ENCODE results near the gene NAGK.
"Not testable (repeated sequence)": the region's sequence is repeated elsewhere in the genome, so short reads cannot be mapped to it uniquely, and the experiment has no call there.

Gene NAGK

DNA sequence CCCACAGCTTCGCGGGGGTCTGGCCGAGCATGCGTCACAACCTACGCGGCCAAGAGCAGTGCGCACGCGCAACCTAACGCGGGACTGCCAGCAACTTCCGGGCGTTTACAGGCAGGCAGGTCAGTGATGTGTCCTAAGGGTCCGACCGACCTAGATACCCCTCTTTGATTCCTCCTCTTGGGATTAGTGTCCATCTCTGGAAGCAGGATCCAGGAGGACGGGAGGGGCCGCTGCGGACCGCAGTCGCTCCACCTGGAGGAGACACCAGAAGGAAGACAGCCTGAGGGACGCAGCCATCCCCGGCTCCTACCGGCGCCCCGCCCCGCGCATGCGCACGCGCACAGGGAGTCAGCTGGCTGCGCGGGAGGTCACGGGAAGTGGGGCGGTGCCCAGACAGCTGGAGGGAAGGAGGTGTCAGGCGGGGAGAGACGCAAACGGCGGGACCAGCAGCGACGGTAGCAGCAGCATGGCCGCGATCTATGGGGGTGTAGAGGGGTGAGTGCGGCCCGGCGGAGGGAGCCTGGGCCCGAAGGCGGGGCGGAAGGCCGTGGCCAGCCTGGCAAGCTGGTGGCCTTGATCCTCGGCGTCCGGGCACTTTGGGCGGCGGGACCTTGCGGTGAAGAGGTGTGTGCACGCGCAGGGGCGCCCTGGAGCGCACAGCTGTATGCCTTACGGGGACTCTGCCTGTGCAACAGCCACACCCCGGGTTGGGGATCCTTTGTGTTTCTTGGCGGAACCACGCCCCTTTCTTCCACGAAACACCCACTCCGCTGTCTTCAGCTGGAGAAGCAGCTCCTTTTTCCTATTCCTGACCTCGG lies at the start of gene NAGK:
TSS of gene NAGK (plus strand) at position 431 of the 818 bp plus-strand sequence. CDS start at position 467, 36 bp downstream.
- peak; percentile 94 for DNase-seq (ENCODE audit: low read depth)

DNA sequence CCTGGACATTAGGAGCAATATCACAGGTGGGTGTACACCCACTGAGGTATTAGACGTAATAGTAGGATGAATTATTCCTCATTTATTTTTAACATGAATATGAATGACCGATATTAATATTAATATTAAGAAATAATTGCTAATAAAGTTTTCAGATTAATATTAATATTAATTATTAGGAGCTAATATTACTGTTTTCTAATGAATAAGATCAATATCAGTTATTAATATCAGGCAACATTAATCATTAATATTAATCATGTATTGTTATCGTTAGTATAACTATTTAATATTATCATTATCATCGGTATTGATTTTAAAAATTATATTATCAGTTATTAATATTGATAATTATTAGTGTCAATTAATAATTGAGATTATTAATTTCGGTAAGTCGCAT lies 48.5 kb upstream of the NAGK start:
- not testable (repeated sequence) for DNase-seq (ENCODE audit: low read depth)

DNA sequence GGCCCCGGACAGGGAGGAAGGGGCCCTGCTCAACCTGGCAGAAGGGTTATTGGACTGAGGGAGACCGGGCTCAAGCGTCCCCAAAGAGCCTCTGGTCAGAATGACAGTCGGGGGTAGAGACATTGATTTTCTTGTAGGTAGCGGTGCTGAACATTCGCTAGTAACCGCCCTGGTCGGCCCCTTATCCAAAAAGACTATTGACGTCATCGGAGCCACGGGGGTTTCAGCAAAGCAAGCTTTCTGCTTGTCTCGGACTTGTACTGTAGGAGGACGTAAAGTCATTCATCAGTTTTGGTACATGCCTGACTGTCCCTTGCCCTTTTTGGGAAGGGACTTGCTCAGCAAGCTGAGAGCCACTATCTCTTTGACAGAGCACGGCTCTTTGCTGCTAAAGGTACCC lies 47.1 kb upstream of the NAGK start:
- DNase-seq (ENCODE audit: low read depth), result not testable (repeated sequence)

DNA sequence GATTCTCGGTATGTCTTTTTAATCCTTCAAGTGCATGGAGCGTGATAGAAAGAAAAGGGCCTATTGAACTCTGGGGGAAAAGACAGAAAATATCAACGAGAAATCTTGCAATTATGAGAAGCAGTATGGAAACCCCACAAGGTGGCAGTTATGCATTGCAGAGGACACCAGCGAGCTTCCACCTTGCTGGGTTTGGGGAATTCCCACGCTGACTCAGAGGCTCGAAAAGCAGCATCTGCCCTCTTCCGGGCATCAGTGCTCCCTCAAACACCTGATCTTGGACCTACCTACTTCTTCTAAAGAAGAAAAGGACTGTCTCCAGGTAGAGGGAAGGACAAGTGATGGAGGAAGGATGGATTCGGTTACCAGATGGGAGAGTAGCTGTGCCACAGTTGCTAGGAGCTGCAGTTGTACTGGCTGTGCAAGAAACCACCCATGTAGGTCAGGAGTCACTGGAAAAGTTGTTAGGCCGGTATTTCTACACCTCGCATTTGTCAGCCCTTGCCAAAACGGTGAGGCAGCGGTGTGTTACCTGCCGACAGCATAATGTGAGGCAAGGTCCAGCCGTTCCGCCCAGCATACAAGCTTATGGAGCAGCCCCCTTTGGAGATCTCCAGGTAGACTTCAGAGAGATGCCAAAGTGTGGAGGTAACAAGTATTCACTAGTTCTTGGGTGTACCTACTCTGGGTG lies 44.8 kb upstream of the NAGK start:
- not testable (repeated sequence) for DNase-seq (ENCODE audit: low read depth)

DNA sequence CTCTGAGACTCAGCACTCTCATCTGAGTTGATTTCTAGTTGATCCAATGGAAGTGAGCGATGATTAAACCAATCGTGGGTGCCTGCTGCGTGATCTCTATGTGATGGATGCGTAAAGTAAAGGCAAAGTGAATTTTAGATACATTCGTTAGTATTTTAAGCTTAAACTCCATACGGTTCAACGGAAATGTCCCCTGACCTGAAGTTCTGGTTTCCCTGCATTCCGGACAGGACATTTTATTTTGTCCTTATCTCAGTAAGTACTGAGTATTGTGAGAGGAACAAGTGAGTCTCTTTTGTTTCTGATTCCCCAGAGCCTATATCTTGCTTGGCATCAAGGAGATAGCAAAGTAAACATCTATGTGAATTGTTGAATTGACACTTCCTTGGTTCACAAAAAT lies 32.2 kb upstream of the NAGK start:
- DNase-seq (ENCODE audit: low read depth), result not testable (repeated sequence)

DNA sequence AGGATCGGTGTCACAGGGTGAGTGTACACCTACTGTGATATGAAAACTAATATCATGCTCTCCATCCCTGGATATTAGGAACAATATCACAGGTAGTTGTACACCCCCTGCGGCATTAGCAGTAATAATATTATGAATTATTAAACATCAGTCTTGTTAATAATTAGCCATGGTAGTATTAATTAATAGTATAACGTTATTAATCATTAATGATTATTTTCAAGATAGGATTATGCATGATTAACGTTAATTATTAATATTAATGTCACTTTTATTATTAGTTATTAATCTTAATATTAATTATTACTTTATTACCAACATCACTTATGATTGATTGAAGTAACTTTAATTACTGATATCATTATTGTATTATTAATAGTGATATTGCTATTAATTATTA lies 26.2 kb upstream of the NAGK start:
- no peak for DNase-seq (ENCODE audit: low read depth)

DNA sequence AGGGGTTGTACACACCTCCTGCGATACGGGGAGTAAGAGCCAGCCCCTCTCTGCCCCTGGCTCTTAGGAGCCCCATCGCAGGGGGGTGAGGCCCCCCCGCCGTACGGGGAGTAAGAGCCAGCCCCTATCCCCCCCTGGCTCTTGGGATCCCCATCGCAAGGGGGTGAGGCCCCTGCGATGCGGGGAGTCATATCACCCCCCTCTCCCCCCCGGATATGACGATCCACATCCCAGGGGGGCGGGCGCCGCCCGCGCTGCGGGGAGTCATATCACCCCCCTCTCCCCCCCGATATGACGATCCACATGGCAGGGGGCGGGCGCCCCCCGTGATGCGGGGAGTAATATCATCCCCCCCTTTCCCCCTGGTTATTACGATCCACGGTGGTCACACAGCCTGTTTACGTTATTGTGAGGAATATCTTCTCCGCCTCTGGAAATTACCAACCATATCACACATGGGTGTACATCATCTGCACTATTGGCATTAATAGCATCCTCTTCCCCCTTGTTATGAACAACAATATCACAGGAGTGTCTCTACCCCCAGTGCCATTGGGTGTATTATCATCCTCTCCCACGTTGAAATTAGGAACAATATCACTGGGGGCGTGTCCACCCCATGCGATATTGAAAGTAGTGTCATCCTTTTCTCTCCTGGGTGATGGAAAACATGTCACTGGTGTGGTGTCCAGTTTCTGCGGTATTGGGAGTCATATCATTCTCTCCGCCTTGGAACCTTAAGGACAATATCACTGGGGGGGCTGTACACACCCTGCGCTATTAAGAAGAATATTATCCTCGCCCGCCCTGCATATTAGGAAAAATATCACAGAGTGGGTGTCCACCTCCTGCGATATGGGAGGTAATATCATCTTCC lies 24.7 kb upstream of the NAGK start:
- no peak for DNase-seq (ENCODE audit: low read depth)

DNA sequence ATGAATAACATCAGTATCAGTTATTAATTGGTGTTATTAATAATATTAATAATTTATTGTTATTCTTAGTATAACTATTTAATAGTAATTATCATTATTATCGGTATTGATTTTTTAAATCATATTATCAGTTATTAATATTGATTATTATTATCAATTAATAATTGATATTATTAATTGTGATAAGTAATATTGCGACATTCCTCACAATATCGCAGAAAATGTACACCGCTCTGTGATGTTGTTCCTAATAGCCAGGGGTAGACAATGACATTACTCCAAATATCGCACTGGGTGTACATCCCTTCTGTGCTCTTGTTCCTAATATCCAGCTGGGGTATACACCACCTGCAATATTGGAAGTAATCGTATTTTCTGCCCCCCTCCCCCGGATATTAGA lies 23.3 kb upstream of the NAGK start:
- no peak for DNase-seq (ENCODE audit: low read depth)

DNA sequence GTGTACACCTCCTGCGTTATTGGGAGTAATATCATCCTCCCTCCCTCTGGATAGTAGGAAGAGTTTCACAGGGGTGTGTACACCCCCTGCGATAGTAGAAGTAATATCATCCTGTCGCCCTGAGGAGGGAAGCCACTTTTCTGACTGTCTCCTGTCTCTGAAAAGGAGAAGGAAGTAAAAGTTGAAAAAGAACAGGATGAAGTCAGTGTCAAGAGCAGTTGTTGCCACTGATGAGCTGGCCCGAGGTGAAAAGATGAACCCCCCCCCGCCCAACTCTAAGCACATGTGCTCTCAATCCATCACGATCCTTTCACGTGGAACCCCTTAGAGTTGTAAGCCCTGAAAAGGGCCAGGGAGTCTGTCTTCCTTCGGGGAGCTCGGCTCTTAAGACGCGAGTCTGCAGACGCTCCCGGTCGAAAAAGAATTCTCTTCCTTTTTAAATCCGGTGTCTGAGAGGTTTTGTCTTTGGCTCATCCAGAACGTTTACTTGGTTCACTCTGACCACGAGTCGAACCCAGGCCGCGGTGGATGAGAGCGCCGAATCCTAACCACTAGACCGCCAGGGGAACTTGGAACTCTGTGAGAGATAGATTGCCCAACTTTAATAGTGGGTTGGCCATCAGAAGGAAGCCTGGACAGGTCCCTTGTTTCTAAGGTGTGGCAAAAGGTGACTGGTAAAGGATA lies 22.4 kb upstream of the NAGK start:
- no peak for DNase-seq (ENCODE audit: low read depth)

DNA sequence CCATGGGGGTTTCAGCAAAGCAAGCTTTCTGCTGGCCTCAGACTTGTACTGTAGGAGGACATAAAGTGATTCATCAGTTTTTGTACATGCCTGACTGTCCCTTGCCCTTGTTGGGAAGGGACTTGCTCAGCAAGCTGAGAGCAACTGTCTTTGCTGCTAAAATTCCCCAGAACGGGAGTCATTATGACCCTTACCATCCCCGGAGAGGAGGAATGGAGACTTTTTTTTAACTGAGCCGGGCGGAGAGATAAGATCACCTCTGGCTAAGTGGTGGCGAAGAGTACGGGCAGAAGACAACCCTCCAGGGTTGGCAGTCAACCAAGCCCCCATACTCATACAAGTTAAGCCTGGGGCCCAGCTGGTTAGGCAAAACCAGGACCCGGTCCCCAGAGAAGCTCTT lies 20.4 kb upstream of the NAGK start:
- no peak for DNase-seq (ENCODE audit: low read depth)

DNA sequence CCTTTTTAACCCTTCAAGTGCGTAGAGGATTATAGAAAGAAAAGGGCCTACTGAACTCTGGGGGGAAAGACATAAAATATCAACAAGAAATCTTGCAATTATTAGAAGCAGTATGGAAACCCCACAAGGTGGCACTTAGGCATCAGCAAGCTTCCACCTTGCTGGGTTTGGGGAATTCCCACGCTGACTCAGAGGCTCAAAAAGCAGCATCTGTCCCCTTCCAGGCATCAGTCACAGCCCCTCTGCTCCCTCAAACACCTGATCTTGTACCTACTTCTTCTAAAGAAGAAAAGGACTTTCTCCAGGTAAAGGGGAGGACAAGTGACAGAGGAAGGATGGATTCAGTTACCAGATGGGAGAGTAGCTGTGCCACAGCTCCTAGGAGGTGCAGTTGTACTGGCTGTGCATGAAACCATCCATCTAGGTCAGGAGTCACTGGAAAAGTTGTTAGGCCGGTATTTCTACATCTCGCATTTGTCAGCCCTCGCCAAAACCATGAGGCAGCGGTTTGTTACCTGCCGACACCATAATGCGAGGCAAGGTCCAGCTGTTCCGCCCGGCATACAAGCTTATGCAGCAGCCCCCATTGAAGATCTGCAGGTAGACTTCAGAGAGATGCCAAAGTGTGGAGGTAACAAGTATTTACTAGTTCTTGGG lies 18.6 kb upstream of the NAGK start:
- DNase-seq (ENCODE audit: low read depth), result not testable (repeated sequence)

DNA sequence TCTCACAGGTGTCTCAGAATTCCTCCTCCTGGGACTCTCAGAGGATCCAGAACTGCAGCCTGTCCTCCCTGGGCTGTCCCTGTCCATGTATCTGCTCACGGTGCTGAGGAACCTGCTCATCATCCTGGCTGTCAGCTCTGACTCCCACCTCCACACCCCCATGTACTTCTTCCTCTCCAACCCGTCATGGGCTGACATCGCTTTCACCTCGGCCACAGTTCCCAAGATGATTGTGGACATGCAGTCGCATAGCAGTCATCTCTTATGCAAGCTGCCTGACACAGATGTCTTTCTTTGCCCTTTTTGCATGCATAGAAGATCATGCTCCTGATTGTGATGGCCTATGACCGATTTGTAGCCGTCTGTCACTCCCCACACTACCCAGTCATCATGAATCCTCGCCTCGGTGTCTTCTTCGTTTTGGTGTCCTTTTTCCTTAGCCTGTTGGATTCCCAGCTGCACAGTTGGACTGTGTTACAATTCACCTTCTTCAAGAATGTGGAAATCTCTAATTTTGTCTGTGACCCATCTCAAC lies 13.2 kb upstream of the NAGK start:
- not testable (repeated sequence) for DNase-seq (ENCODE audit: low read depth)

DNA sequence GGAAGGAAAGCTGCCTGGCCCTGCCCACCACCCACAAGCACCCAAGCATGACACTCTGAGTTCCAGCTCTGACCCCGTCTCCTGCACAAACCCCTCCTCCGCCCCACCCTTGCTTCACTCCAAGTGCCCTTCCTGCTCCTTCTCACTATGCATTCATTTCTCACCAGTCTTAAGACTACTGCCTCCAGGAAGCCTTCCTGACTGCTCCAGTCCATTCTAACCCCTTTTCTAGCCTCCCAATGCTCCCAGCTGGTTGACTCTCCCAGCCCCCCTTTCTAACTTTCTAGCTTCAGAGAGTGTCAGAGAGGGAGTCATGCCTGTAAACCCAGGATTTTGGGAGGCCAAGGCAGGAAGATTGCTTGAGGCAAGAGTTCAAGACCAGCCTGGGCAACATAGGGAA lies 8.2 kb upstream of the NAGK start:
- no peak for DNase-seq (ENCODE audit: low read depth)

DNA sequence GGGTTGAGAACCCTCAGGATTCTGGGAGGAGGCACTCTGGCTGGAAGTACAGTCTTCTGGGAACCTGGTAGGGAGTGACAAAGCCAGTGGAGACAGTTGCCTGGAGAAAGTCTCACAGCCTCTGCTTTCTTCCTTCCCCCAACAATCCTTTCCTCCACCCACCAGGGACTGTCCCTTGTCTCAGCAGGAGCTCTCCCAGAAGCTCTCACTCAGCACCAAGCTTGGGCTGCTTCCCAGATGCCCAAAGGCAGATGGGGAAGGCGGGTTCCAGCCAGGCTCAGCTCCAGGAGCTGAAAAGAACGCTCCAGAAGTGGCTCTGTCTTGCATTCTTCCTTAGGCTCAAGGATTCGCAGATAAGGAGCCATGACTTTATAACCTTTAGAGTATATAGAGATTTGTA lies 7.6 kb upstream of the NAGK start:
- no peak for DNase-seq (ENCODE audit: low read depth)

DNA sequence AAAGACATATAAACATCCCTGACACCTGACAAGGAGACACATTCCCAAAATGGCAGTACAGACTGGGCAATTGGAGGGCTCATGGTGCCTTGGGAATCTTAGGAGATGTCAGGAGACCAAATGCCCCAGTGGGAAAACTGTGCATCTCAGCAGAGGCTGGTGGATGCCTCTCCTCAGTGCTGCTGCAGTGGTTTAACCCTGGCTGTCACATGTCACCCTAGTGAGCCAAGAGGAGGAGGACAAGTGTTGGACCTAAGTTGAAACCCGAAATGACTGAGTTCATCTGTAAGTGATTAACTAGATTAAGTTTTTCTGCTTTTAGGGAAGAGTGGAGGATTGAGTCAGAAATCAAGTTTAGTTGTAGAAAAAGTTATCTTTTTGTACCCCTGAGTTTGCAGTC lies 5.2 kb upstream of the NAGK start:
- no peak for DNase-seq (ENCODE audit: low read depth)

DNA sequence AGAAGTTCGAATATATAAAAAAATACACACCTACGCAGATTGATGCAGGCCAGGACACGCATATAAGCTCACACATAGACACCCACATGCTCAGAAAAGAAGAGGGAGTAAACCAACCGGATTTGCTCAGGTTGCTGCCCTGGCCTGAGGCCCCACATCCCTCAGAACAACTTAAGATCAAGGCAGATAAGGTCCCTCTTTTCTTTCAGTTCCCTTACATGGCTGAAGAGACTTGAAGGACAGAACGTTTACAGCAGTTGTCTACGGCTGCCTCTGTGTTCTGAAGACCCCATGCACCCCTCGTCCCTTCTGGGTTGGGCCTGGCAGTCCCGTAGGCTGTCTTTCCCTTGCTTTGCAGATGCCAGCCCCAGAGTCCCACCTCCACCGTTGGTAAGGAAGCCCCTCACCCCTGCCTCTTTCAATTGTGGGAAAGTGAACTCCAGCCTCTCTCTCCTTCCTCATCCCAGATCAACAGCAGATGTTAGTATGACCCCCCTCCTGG lies 4.3 kb upstream of the NAGK start:
- no peak for DNase-seq (ENCODE audit: low read depth)

DNA sequence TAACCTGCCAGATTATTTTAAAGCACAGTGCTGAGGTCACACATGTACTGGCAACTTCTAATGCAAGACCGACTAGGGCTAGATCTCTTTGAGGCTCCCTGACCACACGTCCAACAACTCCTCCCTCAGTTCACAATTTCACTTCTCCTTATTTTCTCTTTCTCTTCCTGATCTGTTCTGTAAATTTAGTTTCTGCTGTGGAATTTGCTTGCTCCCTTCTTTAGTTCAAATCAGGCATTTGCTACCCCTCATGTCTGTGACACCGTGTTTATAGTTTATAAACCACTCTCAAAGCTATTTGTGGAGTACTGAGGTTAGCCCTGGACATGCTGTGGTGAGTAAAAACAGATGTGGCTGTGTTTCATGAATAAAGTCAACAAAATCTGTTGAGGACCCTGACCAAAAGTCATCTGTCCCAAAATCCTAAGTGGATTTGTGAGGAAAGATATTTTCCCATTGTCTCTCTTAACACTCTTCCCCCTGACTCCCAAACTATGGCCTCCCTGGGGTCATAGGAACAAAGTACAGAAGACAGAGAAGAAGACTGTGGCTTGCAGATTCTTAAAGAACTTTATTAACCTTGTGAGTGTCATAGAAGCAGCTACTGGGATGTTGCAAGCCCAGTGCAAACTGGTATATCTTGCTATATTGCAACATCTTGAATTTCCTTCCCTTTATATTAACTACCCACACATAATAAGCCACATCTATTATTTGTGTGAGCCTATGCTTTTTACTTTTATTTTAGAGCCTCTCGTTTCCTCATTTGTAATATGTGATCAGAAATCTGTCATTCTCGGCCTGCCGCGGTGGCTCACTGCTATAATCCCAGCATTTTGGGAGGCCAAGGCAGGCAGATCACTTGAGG lies 3.5 kb upstream of the NAGK start:
- peak; percentile 8 for DNase-seq (ENCODE audit: low read depth)

DNA sequence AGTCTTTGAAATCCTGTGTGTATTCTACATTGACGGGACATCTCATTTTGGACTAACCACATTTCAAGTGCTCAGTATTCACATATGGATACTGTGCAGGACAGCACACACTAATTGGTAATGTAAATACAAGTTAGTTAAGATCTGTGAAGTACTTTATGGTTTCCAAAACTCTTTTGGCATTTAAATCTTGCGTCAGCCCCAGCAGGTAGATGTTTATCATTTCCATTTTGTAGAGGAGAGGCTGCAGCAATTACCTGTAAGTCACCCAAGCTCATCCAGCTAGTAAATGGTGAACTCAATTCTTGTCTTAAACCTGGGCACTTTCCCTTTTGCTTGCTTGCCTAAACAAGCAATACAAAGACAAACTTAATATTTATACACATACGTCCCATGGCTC lies 1.6 kb upstream of the NAGK start:
- no peak for DNase-seq (ENCODE audit: low read depth)

DNA sequence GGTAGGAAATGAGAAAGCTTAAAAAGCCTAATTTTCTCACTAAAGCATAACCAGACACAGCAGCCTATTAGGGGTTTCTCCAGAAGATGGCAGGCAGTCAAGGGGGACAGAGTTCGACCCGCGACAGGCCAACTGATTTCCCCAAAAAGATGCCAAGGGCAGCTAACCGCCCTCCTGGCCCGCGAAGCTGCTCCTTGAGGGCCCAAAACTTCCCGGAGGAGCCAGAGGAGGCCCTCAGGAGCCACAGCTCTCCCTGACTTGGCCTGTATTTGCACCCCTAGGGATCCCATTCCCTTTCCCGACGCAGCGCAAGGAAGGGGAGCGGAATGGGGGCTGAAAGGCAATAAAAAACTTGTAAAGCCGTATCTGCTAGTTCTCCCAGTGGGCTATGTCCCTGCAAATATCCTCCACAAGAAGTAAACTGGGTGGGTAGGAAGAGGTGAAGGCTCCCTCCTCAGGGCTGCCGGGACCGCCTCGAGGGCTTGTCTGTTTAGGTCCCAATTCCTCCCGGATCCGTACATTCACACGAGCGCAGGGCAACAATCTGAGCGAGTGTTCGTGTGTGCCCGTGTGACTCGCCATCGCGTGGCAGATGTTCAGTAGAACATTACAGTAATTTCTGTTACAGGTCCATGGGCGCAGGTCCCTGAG lies 756 bp upstream of the NAGK start:
- DNase-seq (ENCODE audit: low read depth), result no peak
